Fibroblast of lung (primary cell): ENCODE measurements around the gene NANOG. TPM values are rescaled to one million over a fixed set of nuclear protein-coding genes. Genes with fewer than 3 reads are reported as not detected.
"Not testable (repeated sequence)": the region's sequence is repeated elsewhere in the genome, so short reads cannot be mapped to it uniquely, and the experiment has no call there.

Source experiments
- DNase-seq, 2 donors: peaks; one replicate each; pipeline versions ENCODE4 v3.0.0 to v3.0.0-alpha.2; 2010; ENCODE audit warnings: low read depth in 2 of 2
- H2AFZ ChIP-seq: 2 replicates; pipeline ENCODE4 v1.5.1; 2012; ENCODE audit warnings: low read length, control low read depth, inconsistent platforms
- H3K27ac ChIP-seq: 2 replicates; pipeline ENCODE4 v1.5.1; 2011; ENCODE audit warnings: low read length, control low read depth; ENCODE audit not compliant: insufficient read depth
- H3K27me3 ChIP-seq: 2 replicates; pipeline ENCODE4 v1.5.1; 2011; ENCODE audit warnings: mild to moderate bottlenecking, low read length; ENCODE audit not compliant: control insufficient read depth, insufficient read depth
- H3K36me3 ChIP-seq: 2 replicates; pipeline ENCODE4 v1.5.1; 2011; ENCODE audit warnings: low read length; ENCODE audit not compliant: control insufficient read depth, insufficient read depth
- H3K4me1 ChIP-seq: 2 replicates; pipeline ENCODE4 v1.5.1; 2011; ENCODE audit warnings: low read length; ENCODE audit not compliant: control insufficient read depth, insufficient read depth; ENCODE audit errors: extremely low read depth
- H3K4me2 ChIP-seq: 2 replicates; pipeline ENCODE4 v1.5.1; 2011; ENCODE audit warnings: low read length, control low read depth; ENCODE audit not compliant: insufficient read depth; ENCODE audit errors: extremely low read depth
- H3K4me3 ChIP-seq, 4 experiments: fragments of 200-600 bp in 1 of 4; sonication (generic) in 1 of 4; replicated peaks in 1 of 4; 2 replicates each; pipeline ENCODE4 v1.5.1; 2011 to 2016; ENCODE audit warnings: low read length in 4 of 4, low read depth in 3 of 4, mild to moderate bottlenecking in 3 of 4, control low read depth in 2 of 4, inconsistent platforms in 1 of 4, mixed read lengths in 1 of 4; ENCODE audit not compliant: insufficient read depth in 1 of 4; ENCODE audit errors: control extremely low read depth in 1 of 4
- H3K79me2 ChIP-seq: 2 replicates; pipeline ENCODE4 v1.5.1; 2012; ENCODE audit warnings: mild to moderate bottlenecking, low read length, inconsistent platforms; ENCODE audit not compliant: control insufficient read depth, insufficient read depth
- H3K9ac ChIP-seq: 2 replicates; pipeline ENCODE4 v1.5.1; 2011; ENCODE audit warnings: mild to moderate bottlenecking, low read length, control low read depth; ENCODE audit not compliant: insufficient read depth
- H3K9me3 ChIP-seq: 2 replicates; pipeline ENCODE4 v1.5.1; 2012; ENCODE audit warnings: low read depth, low read length; ENCODE audit not compliant: control insufficient read depth, insufficient read depth
- H4K20me1 ChIP-seq: 2 replicates; pipeline ENCODE4 v1.5.1; 2011; ENCODE audit warnings: low read length; ENCODE audit not compliant: control insufficient read depth, insufficient read depth; ENCODE audit errors: extremely low read depth
- CTCF ChIP-seq, 2 donors: IDR thresholded peaks in 1 of 2; conservative IDR thresholded peaks in 1 of 2; 1 replicate in 1 of 2; 2 replicates in 1 of 2; pipeline ENCODE4 v1.5.1; 2011 to 2012; ENCODE audit warnings: low read length in 2 of 2, control low read depth in 1 of 2, inconsistent platforms in 1 of 2, low read depth in 1 of 2, mild to moderate bottlenecking in 1 of 2
- EZH2 ChIP-seq: IDR thresholded peaks from 2 replicates; pipeline ENCODE4 v1.5.1; 2012; ENCODE audit warnings: low read length, control low read depth, mild to moderate bottlenecking; ENCODE audit errors: missing control alignments
- polyA plus RNA-seq, 2 donors: library from polyadenylated mRNA; depleted of rRNA in 1 of 2; stranded (reverse) in 1 of 2; unstranded in 1 of 2; fragments of >200 nt; gene quantifications; 2 replicates each; pipeline ENCODE4 v1.2.1, GENCODE V29; 2011 to 2012; ENCODE audit warnings: missing spikeins in 1 of 2
- total RNA-seq: library from RNA; depleted of rRNA; stranded (reverse); fragments of >200 nt; gene quantifications from 2 replicates; pipeline ENCODE4 v1.2.1, GENCODE V29; 2014

The NANOG gene
- total and polyA plus RNA-seq, 2 donors (not counting 1 experiment from before 2014, with no cell fraction given): 0.02 TPM; not detected in 1

- Histone ChIP-seq H3K9me3 (no peaks in the 10 kb centered on the region), H3K27me3 (no peaks in the 10 kb centered on the region), H3K79me2 (no peaks in the 10 kb centered on the region), H4K20me1 (no peaks in the 10 kb centered on the region), H3K36me3 (no peaks in the 10 kb centered on the region), H3K4me1 (no peaks in the 10 kb centered on the region), H3K4me3 (no peak overlapping the region), H3K9ac (no peak overlapping the region), H3K27ac (no peak overlapping the region), H3K4me2 (no peak overlapping the region), H2AFZ (no peak overlapping the region)
- no peak for DNase-seq
- no peak for TF ChIP-seq EZH2
- no peak for TF ChIP-seq CTCF (conservative IDR thresholded peaks at IDR 0.05 in 1 of 2, IDR thresholded peaks at IDR 0.05 in 1 of 2; ENCODE audit: low read depth in 1 of 2, low read length in 2 of 2)
These were observed 7.9 kb upstream of the NANOG start for GRCh38 chr12:7781274-7781673.

GRCh38 chr12:7782055-7782454 lies 7.1 kb upstream of the NANOG start:
- no peaks in the 10 kb centered on the region for H3K27me3 ChIP-seq
- no peak overlapping the region for H2AFZ ChIP-seq
- H3K36me3 ChIP-seq: no peaks in the 10 kb centered on the region
- H3K79me2 ChIP-seq: no peaks in the 10 kb centered on the region
- H3K9ac ChIP-seq: no peak overlapping the region
- H3K27ac ChIP-seq: no peak overlapping the region
- no peak for DNase-seq
- no peaks in the 10 kb centered on the region for H4K20me1 ChIP-seq
- H3K4me1 ChIP-seq: no peaks in the 10 kb centered on the region
- no peak overlapping the region for H3K4me3 ChIP-seq
- TF ChIP-seq CTCF (conservative IDR thresholded peaks at IDR 0.05 in 1 of 2, IDR thresholded peaks at IDR 0.05 in 1 of 2; ENCODE audit: low read depth in 1 of 2, low read length in 2 of 2) (no peak), EZH2 (no peak)
- H3K4me2 ChIP-seq: no peak overlapping the region
- H3K9me3 ChIP-seq: no peaks in the 10 kb centered on the region

- not testable (repeated sequence) for H3K9ac ChIP-seq, H3K4me1 ChIP-seq, H3K27me3 ChIP-seq, H3K79me2 ChIP-seq, H3K27ac ChIP-seq, H3K36me3 ChIP-seq, H3K4me2 ChIP-seq, H3K4me3 ChIP-seq, H3K9me3 ChIP-seq, DNase-seq, H4K20me1 ChIP-seq, H2AFZ ChIP-seq
These were observed 5.8 kb upstream of the NANOG start for GRCh38 chr12:7783433-7783832.

- no peaks in the 10 kb centered on the region for H3K79me2 ChIP-seq
- no peaks in the 10 kb centered on the region for H3K4me1 ChIP-seq
- TF ChIP-seq CTCF (conservative IDR thresholded peaks at IDR 0.05 in 1 of 2, IDR thresholded peaks at IDR 0.05 in 1 of 2; ENCODE audit: low read depth in 1 of 2, low read length in 2 of 2): no peak
- peaks cover 2% of the 10 kb centered on the region for H3K27me3 ChIP-seq
- H3K36me3 ChIP-seq: no peaks in the 10 kb centered on the region
- no peak overlapping the region for H3K9ac ChIP-seq
- H2AFZ ChIP-seq: no peak overlapping the region
- H4K20me1 ChIP-seq: no peaks in the 10 kb centered on the region
- H3K4me3 ChIP-seq: no peak overlapping the region
- no peak for DNase-seq
- H3K4me2 ChIP-seq: no peak overlapping the region
- no peak overlapping the region for H3K27ac ChIP-seq
- H3K9me3 ChIP-seq: no peaks in the 10 kb centered on the region
These were observed 4.5 kb upstream of the NANOG start for GRCh38 chr12:7784701-7785100.
